ENCODE data around the gene NEUROG2. TPM values are rescaled to one million over a fixed set of nuclear protein-coding genes. Genes with fewer than 3 reads are reported as not detected.
A peak's percentile ranks its signal among the peaks of the same experiment; 100 is the strongest.

NEUROG2 gene
- total RNA-seq, 2 donors from 2014 or later = not detected

DNA sequence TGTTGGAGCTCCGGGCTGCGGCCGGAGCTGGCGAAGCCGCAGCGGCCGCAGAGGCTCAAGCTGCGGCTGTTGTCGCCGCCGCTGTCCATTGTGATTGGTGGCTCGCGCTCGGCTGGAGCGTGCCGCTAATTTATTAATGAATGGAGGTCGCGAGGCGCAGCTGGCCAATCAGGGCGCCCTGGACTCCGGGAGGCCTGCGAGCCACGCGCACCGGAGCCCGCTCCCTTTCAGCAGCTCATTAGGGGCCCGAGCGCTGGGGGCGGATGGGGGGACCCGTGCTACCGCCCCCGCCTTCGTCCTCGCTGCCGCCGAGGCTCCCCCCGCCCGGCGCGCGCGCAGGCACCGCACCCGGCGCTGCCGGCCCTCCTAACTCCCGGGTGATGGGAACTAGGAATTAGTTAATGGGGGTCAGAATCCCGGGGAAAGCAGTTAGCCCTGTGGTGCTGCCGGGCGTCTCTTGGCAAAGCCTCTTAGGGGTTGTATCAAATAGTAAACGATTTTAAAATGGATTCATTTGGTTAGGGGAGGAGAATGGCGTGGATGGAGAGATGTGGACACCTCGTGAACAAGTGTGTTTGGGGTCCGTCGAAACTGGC is 589 bp upstream of the NEUROG2 start:
- 1% methylated on average over 24 to 50 of the region's 55 CpGs for WGBS, 2 donors
- H3K4me3 ChIP-seq = no peak overlapping the region
- peaks cover 3 to 56% of the 10 kb centered on the region in 2 donors for H3K27me3 ChIP-seq
- no peaks in the 10 kb centered on the region for H3K9me3 ChIP-seq
- ATAC-seq = no peak
- no peak for TF ChIP-seq POLR2A (IDR thresholded peaks at IDR 0.05)
- TF ChIP-seq, protein P1, sequence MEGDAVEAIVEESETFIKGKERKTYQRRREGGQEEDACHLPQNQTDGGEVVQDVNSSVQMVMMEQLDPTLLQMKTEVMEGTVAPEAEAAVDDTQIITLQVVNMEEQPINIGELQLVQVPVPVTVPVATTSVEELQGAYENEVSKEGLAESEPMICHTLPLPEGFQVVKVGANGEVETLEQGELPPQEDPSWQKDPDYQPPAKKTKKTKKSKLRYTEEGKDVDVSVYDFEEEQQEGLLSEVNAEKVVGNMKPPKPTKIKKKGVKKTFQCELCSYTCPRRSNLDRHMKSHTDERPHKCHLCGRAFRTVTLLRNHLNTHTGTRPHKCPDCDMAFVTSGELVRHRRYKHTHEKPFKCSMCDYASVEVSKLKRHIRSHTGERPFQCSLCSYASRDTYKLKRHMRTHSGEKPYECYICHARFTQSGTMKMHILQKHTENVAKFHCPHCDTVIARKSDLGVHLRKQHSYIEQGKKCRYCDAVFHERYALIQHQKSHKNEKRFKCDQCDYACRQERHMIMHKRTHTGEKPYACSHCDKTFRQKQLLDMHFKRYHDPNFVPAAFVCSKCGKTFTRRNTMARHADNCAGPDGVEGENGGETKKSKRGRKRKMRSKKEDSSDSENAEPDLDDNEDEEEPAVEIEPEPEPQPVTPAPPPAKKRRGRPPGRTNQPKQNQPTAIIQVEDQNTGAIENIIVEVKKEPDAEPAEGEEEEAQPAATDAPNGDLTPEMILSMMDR (IDR thresholded peaks at IDR 0.05) = no peak
- DNase-seq = peak in 2 of 4 donors; percentile 14 to 32
- H3K4me1 ChIP-seq = peaks cover 39% of the 10 kb centered on the region
- H3K36me3 ChIP-seq (replicated peaks in 1 of 2; ENCODE audit: insufficient read depth in 1 of 2, low read depth in 2 of 2) = no peaks in the 10 kb centered on the region
- intact Hi-C loops (cut with DNase I) = no loop called here
- no peak overlapping the region for H3K27ac ChIP-seq

DNA sequence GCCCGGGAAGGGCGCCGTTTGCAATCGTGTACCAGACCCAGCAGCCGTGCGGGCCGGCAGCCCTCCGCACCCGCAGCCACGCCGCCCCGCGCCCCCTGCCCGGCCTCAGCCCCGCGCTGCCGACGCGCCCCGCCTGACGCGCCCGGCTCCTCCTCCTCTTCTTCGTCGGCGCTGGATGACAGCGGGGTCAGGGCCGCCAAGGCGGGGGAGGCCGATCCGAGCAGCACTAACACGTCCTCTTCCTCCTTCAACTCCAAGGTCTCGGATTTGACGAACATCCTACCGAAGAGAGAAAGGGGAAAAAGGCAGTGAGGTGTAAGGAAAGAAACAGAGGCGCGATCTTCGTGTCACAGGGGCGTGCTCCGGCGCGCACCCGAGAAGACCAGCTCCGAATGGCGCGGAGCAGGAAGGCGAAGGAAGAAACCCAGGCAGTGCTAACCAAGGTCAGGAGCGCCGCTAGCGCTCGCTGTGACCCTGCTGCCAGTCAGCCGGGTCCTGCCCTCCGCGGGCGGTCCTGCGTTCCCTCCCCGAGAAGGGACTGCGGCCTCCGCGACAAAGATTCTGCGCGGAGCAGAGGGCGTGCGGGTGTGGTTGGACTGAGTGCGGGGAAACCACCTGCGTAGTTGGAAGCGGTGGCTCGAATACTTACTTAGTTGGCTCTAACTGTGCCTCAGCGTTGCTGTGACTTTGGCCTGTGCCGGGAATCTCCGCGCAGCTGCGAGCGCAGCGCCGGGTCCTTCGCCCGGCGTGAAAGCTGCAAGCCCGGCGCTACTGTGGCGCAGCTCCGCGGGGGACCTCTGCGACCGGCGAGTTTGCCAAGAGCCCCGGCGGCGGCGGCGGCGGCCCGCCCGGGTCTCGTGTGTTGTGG is 548 bp downstream of the NEUROG2 start:
- Histone ChIP-seq H3K36me3 (replicated peaks in 1 of 2; ENCODE audit: insufficient read depth in 1 of 2, low read depth in 2 of 2) (no peaks in the 10 kb centered on the region), H3K4me1 (peaks cover 41% of the 10 kb centered on the region), H3K9me3 (no peaks in the 10 kb centered on the region), H3K27me3 (peaks cover 3 to 54% of the 10 kb centered on the region in 2 donors), H3K27ac (no peak overlapping the region), H3K4me3 (peak overlapping the region in 1 of 2 donors; percentile 28)
- TF ChIP-seq, protein P1 (IDR thresholded peaks at IDR 0.05) = no peak
- no peak for TF ChIP-seq POLR2A (IDR thresholded peaks at IDR 0.05)
- DNase-seq (peak in 3 of 4 donors; percentile 18 to 39 (median 24)), ATAC-seq (peak; percentile 55)
- intact Hi-C loops (cut with DNase I) = no loop called here
- 0 to 1% methylated on average over 28 to 65 of the region's 96 CpGs for WGBS, 2 donors

DNA sequence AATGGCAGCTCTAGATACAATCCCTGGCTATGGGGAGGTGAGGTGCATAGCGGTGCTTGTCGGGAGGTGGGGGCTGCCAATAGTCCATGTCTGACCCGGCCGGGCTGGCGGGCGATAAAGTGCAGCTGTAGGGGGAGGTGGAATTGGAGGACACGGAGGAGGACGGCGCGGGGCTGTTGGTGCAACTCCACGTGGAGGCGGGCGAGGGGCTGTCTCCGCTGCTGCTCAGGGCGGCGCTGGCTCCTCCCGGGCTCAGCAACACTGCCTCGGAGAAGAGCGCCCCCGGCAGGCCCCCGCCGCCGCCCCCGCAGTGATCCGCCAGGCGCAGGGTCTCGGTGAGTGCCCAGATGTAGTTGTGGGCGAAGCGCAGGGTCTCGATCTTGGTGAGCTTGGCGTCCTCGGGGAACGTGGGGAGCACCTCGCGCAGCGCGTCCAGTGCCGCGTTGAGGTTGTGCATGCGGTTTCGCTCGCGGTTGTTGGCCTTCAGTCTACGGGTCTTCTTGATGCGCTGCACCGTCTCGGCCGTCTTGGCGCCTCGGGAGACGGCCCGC is 1.3 kb downstream of the NEUROG2 start:
- Histone ChIP-seq H3K4me3 (no peak overlapping the region), H3K36me3 (replicated peaks in 1 of 2; ENCODE audit: insufficient read depth in 1 of 2, low read depth in 2 of 2) (no peaks in the 10 kb centered on the region), H3K9me3 (no peaks in the 10 kb centered on the region), H3K4me1 (peaks cover 48% of the 10 kb centered on the region), H3K27ac (no peak overlapping the region), H3K27me3 (peaks cover 3 to 49% of the 10 kb centered on the region in 2 donors)
- WGBS, 2 donors = 2 to 9% methylated on average over 7 to 37 of the region's 52 CpGs
- intact Hi-C loops (cut with DNase I) = no loop called here
- no peak for ATAC-seq
- no peak for DNase-seq
- TF ChIP-seq, protein P1 (IDR thresholded peaks at IDR 0.05) = no peak
- TF ChIP-seq POLR2A (IDR thresholded peaks at IDR 0.05) = no peak

DNA sequence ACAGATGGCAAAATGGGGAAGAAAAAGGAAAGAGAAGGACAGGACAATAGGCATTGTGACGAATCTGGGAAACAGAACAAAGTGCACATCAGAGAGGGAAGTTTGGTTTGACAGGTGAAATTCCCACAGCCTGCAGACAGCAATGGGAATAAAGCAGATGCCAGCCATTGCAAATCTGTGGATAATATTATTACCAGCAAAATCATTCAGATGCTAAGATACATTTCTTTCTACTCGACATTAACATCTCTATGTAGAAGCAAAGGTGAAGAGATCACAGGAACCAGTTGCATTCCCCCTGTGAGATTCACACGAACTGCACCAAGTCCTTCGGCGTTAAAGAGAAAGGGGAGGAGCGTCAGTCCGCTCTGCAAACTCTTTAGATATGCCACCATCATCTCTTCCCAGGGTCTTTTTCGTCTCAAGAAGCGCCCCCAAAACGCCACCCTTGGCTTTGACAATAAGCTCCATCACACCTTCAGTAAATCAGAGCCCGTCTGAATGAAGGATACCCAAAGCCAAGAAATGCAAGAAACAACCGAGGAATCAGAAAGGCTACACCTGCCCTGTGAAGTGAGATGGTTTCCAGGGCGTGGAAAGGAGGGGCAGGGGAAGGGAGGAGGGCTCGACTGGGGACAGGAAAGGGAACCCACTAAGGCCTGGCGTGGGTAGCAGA is 1.9 kb downstream of the NEUROG2 start:
- ATAC-seq (no peak), DNase-seq (no peak)
- TF ChIP-seq POLR2A (IDR thresholded peaks at IDR 0.05) = no peak
- TF ChIP-seq, protein P1 (IDR thresholded peaks at IDR 0.05) = no peak
- no peak overlapping the region for H3K4me3 ChIP-seq
- H3K9me3 ChIP-seq = no peaks in the 10 kb centered on the region
- intact Hi-C loops (cut with DNase I) = no loop called here
- WGBS, 2 donors = 2 to 5% methylated on average over 15 of the region's 15 CpGs
- H3K27ac ChIP-seq = no peak overlapping the region
- H3K36me3 ChIP-seq (replicated peaks in 1 of 2; ENCODE audit: insufficient read depth in 1 of 2, low read depth in 2 of 2) = no peaks in the 10 kb centered on the region
- H3K4me1 ChIP-seq = peaks cover 54% of the 10 kb centered on the region
- H3K27me3 ChIP-seq = peaks cover 3 to 53% of the 10 kb centered on the region in 2 donors
